HG03442 (cell line): Measurements from ENCODE around the gene PAK6.

ENCODE experiments used
- ATAC-seq: cut with Tn5 transposase; IDR thresholded peaks from one replicate; pipeline ENCODE4 v1.9.1; 2021; ENCODE audit warnings: mild to moderate bottlenecking, moderate library complexity; ENCODE audit not compliant: unreplicated experiment

Gene PAK6

DNA sequence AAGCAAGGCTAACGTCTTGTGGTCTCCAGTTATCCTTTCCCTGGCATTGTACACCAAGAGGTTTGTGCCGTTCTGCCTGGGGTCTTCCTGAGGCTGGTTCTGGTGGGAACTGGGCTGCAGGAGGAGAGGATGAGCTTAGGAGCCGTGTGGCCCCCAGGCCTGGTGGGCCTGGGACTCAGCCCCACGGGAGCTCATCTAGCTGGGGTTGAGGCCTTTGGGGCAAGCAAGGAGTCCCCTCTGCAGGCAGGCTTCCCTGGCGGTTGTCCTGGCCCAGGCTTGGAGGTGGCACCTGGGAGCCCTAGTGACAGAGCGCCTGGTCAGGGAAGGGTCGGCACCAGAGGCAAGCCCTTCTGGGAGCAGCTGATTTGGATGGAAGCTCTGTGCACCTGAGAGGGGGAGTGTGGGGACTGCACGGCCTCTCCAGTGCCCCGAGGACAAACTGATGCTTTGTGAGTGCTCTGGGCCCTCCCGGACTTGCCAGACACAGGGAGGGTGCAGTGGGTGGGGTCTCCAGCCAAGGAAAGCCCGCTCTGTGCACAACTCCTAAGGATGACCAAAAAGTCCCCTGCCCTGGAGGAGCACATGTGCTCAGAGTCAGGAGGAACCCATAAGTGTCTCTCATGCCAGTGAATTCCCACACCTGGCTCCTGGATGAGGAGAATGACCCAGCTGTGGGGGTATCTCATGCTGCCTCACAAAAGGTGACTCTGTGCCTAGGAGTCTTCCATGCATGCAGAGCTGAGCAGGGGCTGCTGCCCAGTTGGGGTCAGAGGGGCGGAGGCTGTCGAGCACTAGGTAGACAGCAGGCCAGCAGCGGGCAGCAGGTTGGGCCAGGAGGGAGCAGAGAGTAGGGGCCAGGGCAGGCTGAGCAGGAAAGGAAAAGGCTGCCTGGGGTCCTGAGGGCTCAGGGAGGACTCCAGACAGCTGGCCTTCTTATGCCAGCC lies 2.7 kb downstream of the PAK6 start:
- no peak for ATAC-seq

DNA sequence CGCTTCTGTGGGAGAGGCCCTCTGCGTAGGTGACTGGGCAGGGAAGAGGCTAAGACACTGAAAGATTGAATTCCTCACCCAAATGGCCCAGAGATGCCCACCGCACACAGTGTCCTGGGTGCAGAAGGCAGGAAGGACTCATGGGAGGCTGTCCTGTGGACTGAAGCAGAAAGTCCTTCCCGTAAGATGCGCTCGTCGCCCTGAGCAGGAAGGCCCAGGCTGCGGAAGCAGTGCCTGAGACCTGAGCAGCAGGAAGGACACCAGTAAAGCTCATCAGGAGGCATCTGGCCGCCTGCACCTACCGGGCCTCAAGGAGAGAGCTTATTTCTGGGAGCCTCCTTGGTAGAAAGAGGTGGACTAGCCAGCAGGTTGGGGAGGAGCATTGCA lies 3.3 kb downstream of the PAK6 start:
- ATAC-seq, result no peak

GRCh38 chr15:40242601-40243000 lies 3.7 kb downstream of the PAK6 start:
- ATAC-seq, result no peak

- no peak for ATAC-seq
These were observed 4.4 kb downstream of the PAK6 start for GRCh38 chr15:40243126-40243810.

DNA sequence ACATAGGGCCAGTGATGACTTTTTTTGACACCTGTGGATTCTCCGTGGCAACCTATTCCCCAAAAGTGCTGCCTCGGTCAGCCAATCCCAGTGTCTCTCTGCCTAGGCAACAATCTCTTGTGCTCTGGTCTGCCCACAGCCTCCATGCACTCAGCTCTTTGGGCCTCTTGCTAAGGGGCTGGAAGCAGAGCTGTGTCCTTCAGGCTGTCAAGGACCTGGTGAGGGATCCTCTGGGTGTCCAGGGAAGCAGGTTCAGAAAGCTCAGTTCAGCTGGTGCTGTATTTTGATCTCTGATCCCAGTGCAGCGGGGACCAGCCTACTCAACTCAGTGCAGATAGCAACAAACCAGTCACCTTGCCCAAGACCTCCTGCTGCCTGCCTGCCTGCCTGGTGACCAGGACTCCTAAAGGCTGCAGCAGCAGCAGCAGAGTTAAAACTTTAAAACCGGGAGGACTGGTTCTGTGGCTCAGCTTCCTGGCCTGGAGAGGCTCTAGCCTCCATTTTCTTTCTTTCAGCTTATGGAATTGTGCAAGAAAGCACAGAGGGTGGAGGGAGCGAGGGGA lies 6.2 kb downstream of the PAK6 start:
- ATAC-seq, result no peak

DNA sequence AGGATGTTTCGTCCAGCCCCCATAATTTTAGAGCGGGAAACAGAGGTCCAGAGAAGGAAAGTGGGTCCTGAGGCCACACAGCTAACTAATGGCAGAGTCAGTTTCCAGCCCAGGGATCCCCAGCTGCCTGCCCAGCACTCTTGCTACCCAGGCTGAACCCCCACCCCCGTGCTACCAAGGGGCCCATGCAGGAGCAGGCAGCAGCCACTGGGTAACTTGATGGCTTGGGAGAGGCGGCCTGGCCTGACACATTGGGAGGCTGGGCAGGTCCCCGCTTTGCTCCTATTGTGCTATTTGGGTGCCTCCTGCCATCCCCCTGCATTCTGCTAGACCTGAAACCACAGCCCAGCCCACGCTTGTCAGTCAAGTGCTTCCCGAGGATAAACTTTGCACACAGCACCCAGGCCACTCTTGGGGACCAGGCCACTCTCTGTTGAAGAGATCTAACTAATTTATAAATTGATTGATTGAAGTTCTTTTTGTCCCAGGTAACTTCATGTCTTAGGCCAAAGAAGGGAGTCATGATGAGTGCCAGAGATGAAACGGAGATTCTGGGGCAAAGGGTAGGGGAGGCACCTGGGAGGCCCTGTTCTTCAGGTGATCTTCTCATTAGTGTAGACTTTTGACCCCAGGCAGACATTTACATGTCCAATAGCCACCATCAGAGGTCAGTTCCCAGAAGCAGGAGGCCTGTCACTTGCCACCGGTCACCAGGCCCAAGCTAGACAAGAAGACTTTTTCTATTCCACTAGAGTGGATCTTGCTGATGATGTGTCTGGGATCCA lies 7.0 kb downstream of the PAK6 start:
- no peak for ATAC-seq

DNA sequence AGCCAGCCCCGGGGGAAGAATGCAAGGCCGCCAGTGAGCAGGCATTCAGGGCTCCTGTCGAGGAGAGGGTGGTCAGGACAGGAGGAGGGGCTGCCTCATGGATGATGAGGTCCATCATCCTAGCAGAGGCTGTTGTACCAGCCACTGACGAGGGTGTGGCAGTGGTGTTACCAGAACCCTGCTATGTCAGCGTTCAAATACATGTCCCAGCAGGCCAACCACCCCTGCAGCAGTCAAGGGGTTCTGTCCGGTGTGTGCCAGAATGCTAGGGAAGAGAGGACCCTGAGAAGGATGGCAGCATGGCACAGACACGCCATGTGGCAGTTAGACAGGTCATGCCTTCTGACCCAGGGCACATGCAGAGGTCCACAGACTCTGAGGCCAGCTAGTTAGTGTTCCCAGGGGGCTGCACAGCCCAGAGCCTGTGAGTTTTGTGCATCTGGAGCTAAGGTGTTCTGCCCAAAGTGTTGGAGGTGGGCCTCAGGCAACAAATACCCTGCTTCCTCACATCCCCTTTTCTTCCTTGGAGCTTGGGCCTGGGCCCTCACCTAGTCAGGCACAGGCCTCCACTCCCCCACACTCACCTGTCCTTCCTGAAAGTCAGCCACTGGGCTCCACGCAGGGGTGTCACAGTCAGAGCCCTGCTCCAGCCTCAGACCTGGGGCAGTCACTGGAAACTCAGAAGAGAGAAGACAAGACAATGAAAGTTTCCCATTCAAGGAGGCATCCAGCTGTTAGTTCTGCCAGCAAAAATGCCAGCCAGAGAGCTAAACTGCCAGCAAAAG lies 7.8 kb downstream of the PAK6 start:
- ATAC-seq, result no peak

- no peak for ATAC-seq
These were observed 8.6 kb downstream of the PAK6 start for GRCh38 chr15:40247406-40247971.

GRCh38 chr15:40248006-40248783 lies 9.3 kb downstream of the PAK6 start:
- ATAC-seq, result no peak

- ATAC-seq, result no peak
These were observed 10.8 kb downstream of the PAK6 start for GRCh38 chr15:40249477-40250303.

DNA sequence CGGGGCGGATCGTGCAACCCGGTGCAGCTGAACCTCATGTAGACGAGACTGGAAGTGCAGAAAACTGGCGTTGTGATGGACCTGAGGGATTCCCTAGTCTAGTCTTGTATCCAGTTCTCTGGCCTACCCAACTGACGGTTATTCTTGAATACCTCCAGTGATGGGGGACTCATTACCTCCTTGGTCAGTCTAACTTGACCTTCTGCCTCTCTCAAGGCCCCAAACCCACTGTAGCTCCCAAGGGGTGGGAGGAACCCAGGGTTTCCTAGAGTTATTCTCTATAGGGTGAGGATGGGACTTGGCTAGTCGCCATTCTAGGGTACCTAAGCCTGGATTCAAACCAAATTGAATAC lies 11.4 kb downstream of the PAK6 start:
- ATAC-seq, result no peak

GRCh38 chr15:40250771-40251483 lies 12.1 kb downstream of the PAK6 start:
- no peak for ATAC-seq

GRCh38 chr15:40251486-40252140 lies 12.8 kb downstream of the PAK6 start:
- ATAC-seq, result no peak

- no peak for ATAC-seq
These were observed 13.2 kb downstream of the PAK6 start for GRCh38 chr15:40252141-40252437.

DNA sequence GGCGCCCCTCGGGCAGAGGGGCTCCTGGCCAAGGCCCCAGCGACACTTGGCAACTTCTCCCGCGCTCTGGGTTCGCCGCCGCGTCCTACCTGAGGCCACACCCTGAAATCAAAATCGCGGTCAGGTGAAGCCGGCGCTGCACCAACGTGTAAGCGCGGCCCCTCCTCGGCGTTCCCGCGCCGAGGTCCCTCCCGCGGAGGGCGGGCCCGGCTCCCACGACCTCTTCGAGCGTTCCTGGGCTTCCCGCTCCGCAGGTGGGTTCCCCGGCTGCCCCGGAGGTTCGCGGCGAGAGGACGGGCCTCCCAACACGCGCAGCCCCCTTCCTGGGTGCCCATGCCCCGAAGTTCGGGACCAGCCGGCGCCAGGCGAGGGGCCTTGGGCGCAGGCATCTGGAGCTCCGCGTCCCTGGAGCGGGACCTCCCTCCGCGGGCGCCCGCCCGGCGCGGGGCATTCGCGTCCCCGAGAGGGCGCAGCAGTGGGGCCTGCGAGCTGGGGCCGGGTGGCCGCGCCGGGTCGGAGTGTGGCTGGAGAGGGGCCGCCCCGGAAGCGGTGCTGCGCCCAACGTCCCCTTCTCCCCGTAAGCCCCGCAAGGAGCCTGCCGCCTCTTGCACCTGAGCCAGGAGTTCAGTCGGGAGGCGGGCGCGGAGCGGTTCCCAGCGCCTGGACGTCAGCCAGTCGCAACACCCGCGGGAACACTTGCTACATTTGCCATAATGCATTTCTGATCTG lies 13.7 kb downstream of the PAK6 start:
- ATAC-seq, result no peak

- no peak for ATAC-seq
These were observed 14.4 kb downstream of the PAK6 start for GRCh38 chr15:40253167-40253790.
